ENCODE data around the gene GIT2.

The GIT2 gene

GRCh38 chr12:109995686-109996482 lies at the start of gene GIT2:
TSS of gene GIT2 (minus strand) at chr12:109996368. CDS start at chr12:109996224, 144 bp downstream.
- DNase-seq (ENCODE audit: low spot score) = peak; percentile 96

- DNase-seq (ENCODE audit: low spot score) = no peak
Observed at GRCh38 chr12:110042264-110042663, 46.1 kb upstream of the GIT2 start.

- DNase-seq (ENCODE audit: low spot score) = no peak
Observed at GRCh38 chr12:110039085-110039807, 43.1 kb upstream of the GIT2 start.

GRCh38 chr12:110038741-110039084 lies 42.5 kb upstream of the GIT2 start:
- DNase-seq (ENCODE audit: low spot score) = no peak

- DNase-seq (ENCODE audit: low spot score) = no peak
Observed at GRCh38 chr12:110037315-110037714, 41.1 kb upstream of the GIT2 start.

GRCh38 chr12:110035534-110036104 lies 39.5 kb upstream of the GIT2 start:
- DNase-seq (ENCODE audit: low spot score) = no peak

- DNase-seq (ENCODE audit: low spot score) = no peak
Observed at GRCh38 chr12:110033888-110034287, 37.7 kb upstream of the GIT2 start.

GRCh38 chr12:110029290-110029815 lies 33.2 kb upstream of the GIT2 start:
- DNase-seq (ENCODE audit: low spot score) = no peak

- no peak for DNase-seq (ENCODE audit: low spot score)
Observed at GRCh38 chr12:110028323-110028722, 32.2 kb upstream of the GIT2 start.

- DNase-seq (ENCODE audit: low spot score) = no peak
Observed at GRCh38 chr12:110024051-110024450, 27.9 kb upstream of the GIT2 start.

- no peak for DNase-seq (ENCODE audit: low spot score)
Observed at GRCh38 chr12:110023059-110023980, 27.2 kb upstream of the GIT2 start.

- no peak for DNase-seq (ENCODE audit: low spot score)
Observed at GRCh38 chr12:110020956-110021355, 24.8 kb upstream of the GIT2 start.

GRCh38 chr12:110015132-110015531 lies 19.0 kb upstream of the GIT2 start:
- peak; percentile 35 for DNase-seq (ENCODE audit: low spot score)

GRCh38 chr12:110012659-110013058 lies 16.5 kb upstream of the GIT2 start:
- peak; percentile 27 for DNase-seq (ENCODE audit: low spot score)

GRCh38 chr12:110012137-110012536 lies 16.0 kb upstream of the GIT2 start:
- DNase-seq (ENCODE audit: low spot score) = no peak

- DNase-seq (ENCODE audit: low spot score) = peak; percentile 29
Observed at GRCh38 chr12:110010853-110011723, 14.9 kb upstream of the GIT2 start.

- DNase-seq (ENCODE audit: low spot score) = peak; percentile 76
Observed at GRCh38 chr12:110008681-110009398, 12.7 kb upstream of the GIT2 start.

- DNase-seq (ENCODE audit: low spot score) = no peak
Observed at GRCh38 chr12:110007881-110008280, 11.7 kb upstream of the GIT2 start.

GRCh38 chr12:110006115-110006514 lies 9.9 kb upstream of the GIT2 start:
- no peak for DNase-seq (ENCODE audit: low spot score)

GRCh38 chr12:110005319-110005973 lies 9.3 kb upstream of the GIT2 start:
- DNase-seq (ENCODE audit: low spot score) = no peak
